ENCODE results near the gene DDX18. TPM values are rescaled to one million over a fixed set of nuclear protein-coding genes. Genes with fewer than 3 reads are reported as not detected.

The DDX18 gene
- total RNA-seq, 2 donors from 2014 or later, result 92.4 to 107 TPM

DNA sequence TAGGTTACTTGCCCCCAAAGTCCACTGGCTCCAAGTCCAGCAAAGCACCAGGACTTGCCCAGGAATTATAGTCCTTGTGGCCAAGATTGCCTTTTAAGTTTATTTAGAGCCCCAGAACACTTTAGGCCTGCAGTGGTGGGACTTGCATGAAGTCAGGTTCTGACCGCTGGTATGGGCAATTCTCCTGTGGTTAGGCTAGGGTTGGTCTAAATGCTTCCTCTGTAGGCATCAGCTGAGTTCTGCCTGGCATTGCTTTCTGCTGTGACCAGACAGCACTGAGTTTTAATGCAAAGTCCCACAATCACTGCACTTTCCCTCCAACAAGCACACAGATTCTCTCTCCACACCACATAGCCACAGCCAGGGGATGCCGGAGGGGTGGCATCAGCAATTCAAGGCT lies 64.5 kb downstream of the DDX18 start:
- DNase-seq, result no peak
- Mint-ChIP-seq H3K9me3 (peaks cover 7 to 11% of the 10 kb centered on the region in 2 donors), H3K4me3 (no peak overlapping the region), H3K4me1 (ENCODE audit: low read depth) (no peaks in the 10 kb centered on the region), H3K27me3 (ENCODE audit: low read depth) (peaks cover 48% of the 10 kb centered on the region), H3K36me3 (ENCODE audit: insufficient read depth in 2 of 2) (peaks cover 0 to 3% of the 10 kb centered on the region in 2 donors), H3K27ac (no peak overlapping the region)
- ATAC-seq (replicated peaks in 1 of 2), result no peak

Other genes starting within 250 kb of the DDX18 start
- 10 to 100 TPM; 34.1 to 39.3 TPM for gene CCDC93, start 199.4 kb downstream of the DDX18 start, total RNA-seq

Data from activated T-cell treated with anti-CD3 and anti-CD28 coated beads, Interleukin-2, amount 50 U/mL, for 72 hours (primary cell).